Lower leg skin (tissue), 3 donors: Measurements from ENCODE around the gene SLC6A7.

ENCODE experiments used
- CTCF ChIP-seq, 3 donors: fragments of 450-650 bp; IDR thresholded peaks; one replicate each; pipeline ENCODE4 v1.5.1; 2016; ENCODE audit warnings: antibody characterized with exemption in 3 of 3, mild to moderate bottlenecking in 3 of 3, moderate library complexity in 2 of 3
- POLR2A ChIP-seq, 2 donors: fragments of 450-650 bp; IDR thresholded peaks; one replicate each; pipeline ENCODE4 v1.6.1; 2016 to 2017; ENCODE audit warnings: antibody characterized with exemption in 2 of 2, mild to moderate bottlenecking in 1 of 2, moderate library complexity in 1 of 2

GRCh38 chr5:150247726-150248125, 57.9 kb downstream of the SLC6A7 start:
- no peak for TF ChIP-seq CTCF (IDR thresholded peaks at IDR 0.05)
- TF ChIP-seq POLR2A (IDR thresholded peaks at IDR 0.05): no peak
